Measurements from ENCODE around the gene GPI.

Gene GPI

DNA sequence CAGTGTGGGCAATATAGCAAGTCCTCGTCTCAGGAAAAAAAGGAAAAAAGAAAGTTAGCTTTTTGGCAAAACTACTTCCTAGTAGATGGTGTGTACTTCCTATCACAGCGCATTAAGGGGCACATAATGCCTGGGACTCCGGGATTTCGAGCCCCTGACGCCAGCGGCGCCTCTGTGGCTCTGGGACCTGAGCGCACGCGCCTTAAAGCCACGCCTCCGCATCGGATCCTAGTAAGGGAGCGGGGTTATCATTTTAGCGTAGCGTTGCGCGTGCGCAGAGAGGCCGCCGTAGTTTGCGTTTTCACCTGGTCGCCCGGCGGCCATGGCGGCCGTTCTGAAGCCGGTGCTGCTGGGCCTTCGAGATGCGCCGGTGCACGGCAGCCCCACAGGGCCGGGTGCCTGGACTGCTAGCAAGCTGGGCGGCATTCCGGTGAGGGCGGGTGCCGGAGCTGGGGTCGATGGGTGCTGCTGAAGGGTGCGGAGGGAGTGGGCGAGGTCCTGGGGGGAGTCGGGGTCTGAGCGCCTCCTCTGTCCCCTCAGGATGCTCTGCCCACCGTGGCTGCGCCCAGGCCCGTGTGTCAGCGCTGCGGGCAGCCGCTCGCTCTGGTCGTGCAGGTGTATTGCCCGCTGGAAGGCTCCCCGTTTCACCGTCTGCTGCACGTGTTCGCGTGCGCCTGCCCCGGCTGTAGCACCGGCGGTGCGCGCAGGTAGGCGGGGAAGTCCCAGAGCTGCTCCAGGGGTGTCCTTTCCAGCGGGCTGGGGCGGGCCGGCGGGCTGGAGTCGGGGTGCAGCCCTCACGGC, 39.3 kb downstream of the GPI start, which contains the start of gene PDCD2L:
TSS of gene PDCD2L (plus strand) at position 291 of the 801 bp plus-strand sequence. CDS start at position 323, 32 bp downstream.
- TF ChIP-seq CTCF (IDR thresholded peaks at IDR 0.05; ENCODE audit: low read depth, low read length) = no peak

GRCh38 chr19:34405892-34406660, 41.1 kb downstream of the GPI start:
- no peak for TF ChIP-seq CTCF (IDR thresholded peaks at IDR 0.05; ENCODE audit: low read depth, low read length)
- H3K4me3 ChIP-seq (ENCODE audit: low read depth, low read length) = no peak overlapping the region

More for the DNA sequence above, 39.3 kb downstream of the GPI start, which contains the start of gene PDCD2L:
- H3K4me3 ChIP-seq (ENCODE audit: low read depth, low read length) = peak within 1 kb of the TSS; percentile 98

- TF ChIP-seq CTCF (IDR thresholded peaks at IDR 0.05; ENCODE audit: low read depth, low read length) = no peak
- no peak overlapping the region for H3K4me3 ChIP-seq (ENCODE audit: low read depth, low read length)
These were observed 43.4 kb downstream of the GPI start for GRCh38 chr19:34408411-34408810.

DNA sequence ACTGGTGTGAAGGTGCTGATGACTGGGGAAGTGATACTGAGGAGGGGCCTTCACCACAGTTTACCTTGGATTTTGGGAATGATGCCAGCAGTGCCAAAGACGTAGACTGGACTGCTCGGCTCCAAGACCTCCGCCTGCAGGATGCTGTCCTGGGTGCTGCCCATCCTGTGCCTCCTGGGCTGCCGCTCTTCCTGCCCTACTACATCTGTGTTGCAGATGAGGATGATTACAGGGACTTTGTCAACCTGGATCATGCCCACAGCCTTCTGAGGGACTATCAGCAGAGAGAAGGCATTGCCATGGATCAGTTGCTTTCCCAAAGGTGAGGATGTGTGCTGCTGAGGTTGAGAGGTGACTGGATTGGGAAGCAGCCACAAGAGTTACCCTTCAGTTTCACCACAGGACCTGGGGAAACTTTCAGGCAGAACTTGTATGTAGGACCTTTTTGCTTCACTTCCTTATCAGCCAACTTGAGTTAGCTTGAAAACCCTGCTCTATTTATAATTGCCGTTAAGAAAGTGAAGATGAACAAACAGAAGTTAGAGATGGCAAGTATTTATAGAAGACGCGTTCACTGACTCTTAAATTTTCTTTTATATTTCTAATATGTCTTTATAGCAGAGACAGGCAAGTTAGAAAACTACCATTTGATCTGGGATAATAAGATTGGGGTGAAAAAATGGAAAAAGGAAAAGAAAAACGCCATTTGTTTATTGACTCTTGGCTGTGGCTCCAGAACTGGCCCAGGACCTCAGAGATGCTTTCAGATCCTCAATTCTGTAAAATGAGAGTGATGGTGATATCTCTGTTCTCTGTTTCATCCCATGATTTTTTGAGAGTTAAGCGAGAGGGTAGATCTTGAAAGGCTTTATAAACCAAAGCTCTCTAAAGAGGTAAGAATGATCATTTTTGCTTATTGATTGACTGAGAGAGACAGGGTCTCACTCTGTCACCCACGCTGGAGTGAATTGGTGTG, 44.5 kb downstream of the GPI start:
- H3K4me3 ChIP-seq (ENCODE audit: low read depth, low read length) = no peak overlapping the region
- no peak for TF ChIP-seq CTCF (IDR thresholded peaks at IDR 0.05; ENCODE audit: low read depth, low read length)

DNA sequence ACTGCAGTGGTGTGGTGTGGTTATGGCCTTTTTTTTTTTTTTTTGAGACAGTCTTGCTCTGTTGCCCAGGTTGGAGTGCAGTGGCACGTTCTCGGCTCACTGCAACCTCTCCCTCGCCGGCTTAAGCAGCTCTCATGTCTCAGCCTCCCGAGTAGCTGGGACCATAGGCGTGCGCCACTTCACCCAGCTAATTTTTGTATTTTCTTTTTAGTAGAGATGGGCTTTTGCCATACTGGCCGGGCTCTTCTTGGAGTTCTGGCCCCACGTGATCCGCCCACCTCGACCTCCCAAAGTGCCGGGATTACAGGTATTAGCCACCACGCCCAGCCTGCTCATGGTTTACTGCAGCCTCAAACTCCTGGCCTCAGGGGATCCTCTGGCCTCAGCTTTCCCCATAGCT, 46.2 kb downstream of the GPI start:
- no peak overlapping the region for H3K4me3 ChIP-seq (ENCODE audit: low read depth, low read length)
- no peak for TF ChIP-seq CTCF (IDR thresholded peaks at IDR 0.05; ENCODE audit: low read depth, low read length)

GRCh38 chr19:34416021-34416545, 51.1 kb downstream of the GPI start:
- no peak for TF ChIP-seq CTCF (IDR thresholded peaks at IDR 0.05; ENCODE audit: low read depth, low read length)
- H3K4me3 ChIP-seq (ENCODE audit: low read depth, low read length) = no peak overlapping the region
